HG02981 (cell line): ENCODE data around the gene BATF.

Source experiments
- ATAC-seq: cut with Tn5 transposase; IDR thresholded peaks from one replicate; pipeline ENCODE4 v1.9.1; 2021; ENCODE audit warnings: mild to moderate bottlenecking, moderate library complexity; ENCODE audit not compliant: unreplicated experiment

BATF gene

DNA sequence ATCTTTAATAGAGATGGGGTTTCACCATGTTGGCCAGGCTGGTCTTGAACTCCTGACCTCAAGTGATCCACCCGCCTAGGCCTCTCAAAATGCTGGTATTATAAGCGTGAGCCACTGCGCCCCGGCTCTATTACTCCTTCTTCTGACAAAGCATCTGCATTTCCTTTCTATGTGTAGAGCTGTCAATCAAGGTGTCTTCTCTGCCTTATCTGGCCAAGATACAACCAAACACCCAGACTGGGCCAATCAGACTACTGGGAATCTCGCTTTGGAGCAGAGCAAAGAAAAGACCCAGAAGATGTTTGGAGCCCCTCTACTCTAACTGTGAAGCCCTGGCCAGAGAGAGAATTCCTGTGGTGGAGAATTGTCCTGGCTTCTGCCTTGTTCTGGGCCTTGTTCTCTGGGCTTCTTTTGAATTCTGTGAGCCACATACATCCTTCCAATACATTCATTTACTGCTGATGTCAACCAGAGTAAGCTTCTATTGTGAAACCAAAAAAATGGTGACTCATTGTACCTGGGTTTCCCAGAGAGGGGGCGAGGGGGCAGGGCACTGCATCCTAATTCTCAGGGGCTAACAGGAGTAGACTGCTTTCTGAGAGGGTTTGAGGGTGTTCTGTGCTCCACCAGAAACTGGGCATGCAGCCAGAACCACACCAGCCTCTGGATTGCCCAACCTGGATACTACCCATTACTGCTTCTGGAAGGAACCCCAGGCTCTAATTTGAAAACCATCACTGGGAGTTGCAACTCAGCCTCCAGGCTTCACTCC is 37.4 kb downstream of the BATF start:
- no peak for ATAC-seq

- no peak for ATAC-seq
These were observed 38.8 kb downstream of the BATF start for GRCh38 chr14:75561013-75561432.

GRCh38 chr14:75562089-75562488 is 39.8 kb downstream of the BATF start:
- ATAC-seq, result no peak

- ATAC-seq, result no peak
These were observed 40.2 kb downstream of the BATF start for GRCh38 chr14:75562489-75562888.

GRCh38 chr14:75563931-75564330 is 41.7 kb downstream of the BATF start:
- ATAC-seq, result no peak

GRCh38 chr14:75565056-75565455 is 42.8 kb downstream of the BATF start:
- ATAC-seq, result no peak

- no peak for ATAC-seq
These were observed 44.1 kb downstream of the BATF start for GRCh38 chr14:75566321-75566720.

GRCh38 chr14:75566752-75567151 is 44.5 kb downstream of the BATF start:
- no peak for ATAC-seq

DNA sequence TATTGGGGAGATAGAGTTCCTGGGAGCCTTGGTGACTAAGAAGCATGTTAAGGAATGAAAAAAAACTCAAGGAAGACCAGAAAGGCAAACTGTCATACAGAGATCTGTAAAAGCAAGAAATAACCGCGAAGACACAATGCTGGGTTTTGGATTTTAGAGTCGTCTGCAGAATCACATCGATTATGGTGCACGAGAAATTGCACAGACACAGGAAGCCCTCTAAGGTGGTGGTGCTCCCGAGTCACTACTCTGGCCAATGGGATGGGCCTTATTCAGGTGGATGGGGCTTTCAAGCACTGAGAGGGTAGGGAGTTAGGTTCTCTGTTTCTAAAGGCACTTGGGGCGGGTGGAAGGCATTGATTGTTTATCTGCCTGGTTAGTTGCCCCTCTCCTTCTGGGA is 45.9 kb downstream of the BATF start:
- no peak for ATAC-seq

GRCh38 chr14:75568791-75569190 is 46.5 kb downstream of the BATF start:
- no peak for ATAC-seq

DNA sequence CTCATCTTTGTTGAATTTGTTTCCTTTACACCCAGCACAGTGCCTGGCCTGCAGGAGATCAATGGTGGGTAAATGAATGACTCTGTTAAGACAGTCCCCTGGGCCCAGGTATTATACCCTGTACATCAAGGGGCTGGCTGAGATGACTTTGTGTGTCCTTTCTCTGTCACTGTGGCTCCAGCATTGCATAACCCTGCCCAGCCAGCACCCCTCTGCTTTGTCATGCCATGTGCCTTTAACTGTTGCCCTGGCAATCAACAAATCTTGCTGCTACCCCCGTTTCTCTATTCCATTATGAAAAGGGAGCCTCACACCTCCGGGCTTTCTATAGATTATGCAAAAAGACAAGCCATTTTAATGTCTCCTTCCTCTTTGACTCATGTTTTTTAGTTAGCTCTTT is 48.5 kb downstream of the BATF start:
- ATAC-seq, result no peak

DNA sequence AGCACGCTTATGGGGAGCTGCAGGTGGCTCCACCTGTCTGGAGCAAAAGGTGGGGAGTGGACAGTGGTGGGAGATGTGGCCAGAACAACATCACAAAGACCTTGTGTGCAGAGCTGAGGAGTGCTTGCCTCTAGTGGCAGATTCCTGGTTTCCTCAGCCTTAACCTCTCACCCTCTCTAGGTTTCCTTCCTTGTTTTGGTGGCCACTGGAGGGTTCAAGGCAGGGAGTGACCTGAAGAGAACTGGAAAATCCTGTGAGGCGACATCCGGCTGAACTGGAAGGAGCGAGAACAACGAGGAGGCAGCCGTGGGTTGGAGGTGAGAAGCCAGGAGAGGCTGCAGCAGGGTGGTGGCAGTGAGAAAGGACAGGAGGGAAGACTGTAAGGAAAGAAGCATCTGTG is 49.8 kb downstream of the BATF start:
- ATAC-seq, result no peak

- no peak for ATAC-seq
These were observed 54.8 kb downstream of the BATF start for GRCh38 chr14:75577090-75577489.

DNA sequence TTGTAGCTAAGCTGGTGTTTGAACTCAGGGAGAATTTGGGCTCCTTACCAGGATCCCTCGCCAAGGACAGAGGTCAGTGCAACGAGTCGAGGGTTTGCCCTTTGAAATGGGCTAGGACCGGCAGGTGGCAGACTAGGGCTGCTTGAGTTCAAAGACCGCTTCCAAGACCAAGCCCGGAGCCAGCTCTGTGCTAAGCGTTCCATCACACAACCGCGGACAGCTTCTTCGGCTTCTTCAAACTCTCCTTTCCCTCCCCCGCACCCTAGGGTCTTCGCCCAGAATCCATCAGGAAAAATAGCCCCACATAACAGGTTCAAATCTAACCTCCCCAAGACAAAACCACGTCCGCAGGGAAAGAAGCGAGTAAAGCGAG is 55.4 kb downstream of the BATF start:
- ATAC-seq, result peak; percentile 76

- peak; percentile 30 for ATAC-seq
These were observed 56.0 kb downstream of the BATF start, which contains the start of gene FLVCR2 for GRCh38 chr14:75578102-75578785. Gene FLVCR2, plus strand, starts transcription at chr14:75578620. Its CDS starts 353 bp downstream, at chr14:75578973.

- ATAC-seq, result no peak
These were observed 56.6 kb downstream of the BATF start for GRCh38 chr14:75578786-75579337.

DNA sequence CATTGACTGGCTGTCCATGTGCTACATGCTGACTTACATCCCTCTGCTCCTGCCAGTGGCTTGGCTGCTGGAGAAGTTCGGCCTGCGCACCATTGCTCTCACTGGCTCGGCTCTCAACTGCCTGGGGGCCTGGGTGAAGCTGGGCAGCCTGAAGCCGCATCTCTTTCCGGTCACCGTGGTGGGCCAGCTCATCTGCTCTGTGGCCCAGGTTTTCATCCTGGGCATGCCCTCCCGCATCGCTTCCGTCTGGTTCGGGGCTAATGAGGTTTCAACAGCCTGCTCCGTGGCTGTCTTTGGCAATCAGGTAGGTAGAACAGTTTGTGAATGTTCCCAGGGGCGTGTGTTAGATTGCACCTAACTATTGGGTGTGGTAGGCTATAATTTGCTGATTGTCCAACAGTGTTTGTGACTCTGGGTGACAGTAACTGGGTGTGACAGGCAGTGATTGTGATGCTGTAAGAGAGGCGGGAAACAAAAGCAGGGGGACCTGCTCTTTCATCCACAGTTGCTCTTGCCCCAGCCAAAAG is 57.1 kb downstream of the BATF start:
- no peak for ATAC-seq

GRCh38 chr14:75579882-75580281 is 57.6 kb downstream of the BATF start:
- ATAC-seq, result no peak

- no peak for ATAC-seq
These were observed 65.1 kb downstream of the BATF start for GRCh38 chr14:75587388-75587787.

GRCh38 chr14:75589931-75590330 is 67.7 kb downstream of the BATF start:
- ATAC-seq, result no peak

GRCh38 chr14:75591331-75591946 is 69.2 kb downstream of the BATF start:
- ATAC-seq, result no peak
